GM21390 (cell line): ENCODE results near the gene USP44.

Source experiments
- ATAC-seq: cut with Tn5 transposase; IDR thresholded peaks from one replicate; pipeline ENCODE4 v1.9.1; 2021; ENCODE audit not compliant: unreplicated experiment

Gene USP44

DNA sequence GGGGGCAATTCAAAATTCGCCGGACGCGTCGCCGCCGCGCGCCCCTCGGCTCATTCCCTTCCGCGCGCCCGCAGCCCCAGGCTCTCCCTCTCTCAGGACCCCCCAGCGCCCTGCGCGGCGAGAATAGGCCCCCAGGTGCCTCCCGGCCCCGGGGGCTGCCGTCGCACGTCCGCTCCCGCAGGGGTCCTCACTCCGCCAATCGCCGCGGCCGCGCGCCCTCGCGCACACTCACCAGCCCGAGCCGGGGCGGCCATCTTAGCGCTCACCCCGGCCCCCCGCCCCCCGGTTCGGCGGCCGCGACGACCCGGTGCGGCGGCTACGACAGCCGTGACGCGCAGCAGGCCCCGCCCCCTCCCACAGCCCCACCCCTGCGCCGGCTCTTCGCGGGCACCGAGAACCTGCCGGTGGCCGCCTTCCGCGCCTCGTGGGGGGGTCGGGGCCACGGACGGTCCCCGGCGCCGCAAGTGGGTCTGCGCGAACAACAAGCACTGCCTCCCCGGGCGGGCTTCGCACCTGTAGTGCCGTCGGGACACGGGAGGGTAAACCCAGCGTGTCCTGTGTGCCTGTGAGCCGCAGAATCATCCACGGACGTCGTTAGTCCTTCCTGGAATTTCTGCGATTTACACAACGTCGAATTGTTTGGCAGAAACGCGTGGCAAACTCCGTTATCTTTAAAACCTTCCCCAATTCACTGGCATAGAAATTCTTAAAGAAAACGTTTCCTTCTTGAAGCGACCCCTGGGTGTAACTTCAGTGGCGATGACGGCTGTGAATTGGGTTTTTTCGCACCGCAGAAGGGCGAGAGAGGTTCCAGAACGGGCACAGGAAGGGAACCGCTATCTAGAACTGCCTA lies 2.5 kb downstream of the USP44 start:
- ATAC-seq, result no peak

DNA sequence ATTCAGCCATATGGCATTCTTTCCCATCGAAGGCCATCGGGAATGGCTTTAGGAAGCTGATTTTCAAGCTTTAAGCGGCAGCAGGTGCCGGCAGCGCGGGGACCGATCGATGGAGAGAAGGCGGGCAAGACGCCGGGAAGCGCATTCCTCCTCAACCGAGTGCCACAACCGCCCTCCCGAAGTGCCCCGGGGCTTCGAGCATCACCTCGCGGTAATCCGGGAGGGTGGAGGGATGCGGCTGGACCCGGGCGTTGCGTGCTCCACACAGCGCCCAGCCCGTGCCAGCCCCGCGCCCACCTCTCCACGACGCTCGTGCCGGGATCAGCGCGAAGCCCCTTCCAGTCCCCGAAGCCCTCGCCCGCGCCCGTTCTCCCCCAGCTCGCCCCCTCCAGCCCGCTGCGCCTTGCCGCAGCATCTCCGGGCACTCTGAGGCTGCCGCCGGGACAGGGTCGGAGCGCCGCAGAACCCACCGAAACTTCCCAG lies 3.2 kb downstream of the USP44 start:
- ATAC-seq, result no peak

DNA sequence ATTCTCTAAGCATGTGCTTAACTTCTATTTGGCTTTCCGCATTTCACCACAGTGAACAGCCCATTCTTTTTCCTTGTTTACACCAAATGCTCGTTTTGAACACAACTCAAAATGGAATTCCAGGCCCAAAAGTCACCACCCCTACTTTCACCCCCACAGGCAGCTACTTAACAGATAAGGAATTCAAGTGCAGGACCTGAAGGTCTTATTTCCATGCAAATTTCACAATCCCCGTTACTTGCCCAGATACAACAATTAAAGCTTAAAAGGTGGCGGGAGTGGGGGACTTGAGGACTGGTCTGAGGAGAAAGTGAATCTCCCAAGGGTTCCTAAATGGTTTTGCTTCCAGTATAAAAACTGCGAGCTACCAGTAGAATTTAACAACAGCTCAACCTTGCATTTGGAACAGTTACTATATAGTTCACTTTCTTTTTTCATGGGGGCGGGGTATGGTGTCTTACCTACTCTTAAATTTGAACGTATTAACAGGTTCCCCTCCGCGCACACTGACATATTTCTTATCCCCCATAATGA lies 3.7 kb downstream of the USP44 start:
- no peak for ATAC-seq

DNA sequence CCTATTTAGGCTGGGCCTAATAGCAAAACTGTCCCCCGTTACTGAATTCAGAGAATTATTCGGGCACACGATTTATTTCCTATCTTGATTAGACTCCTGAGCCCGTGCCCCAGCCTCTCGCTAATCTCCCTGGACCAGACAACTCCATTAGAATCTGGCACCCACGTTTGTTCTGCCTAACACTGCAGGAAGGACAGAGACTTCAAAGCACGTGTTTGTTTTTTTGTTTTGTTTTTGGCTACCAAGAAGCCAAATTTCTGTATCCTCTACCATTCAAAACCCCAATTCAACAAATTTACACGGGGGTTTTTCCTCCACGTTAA lies 4.8 kb downstream of the USP44 start:
- ATAC-seq, result no peak

DNA sequence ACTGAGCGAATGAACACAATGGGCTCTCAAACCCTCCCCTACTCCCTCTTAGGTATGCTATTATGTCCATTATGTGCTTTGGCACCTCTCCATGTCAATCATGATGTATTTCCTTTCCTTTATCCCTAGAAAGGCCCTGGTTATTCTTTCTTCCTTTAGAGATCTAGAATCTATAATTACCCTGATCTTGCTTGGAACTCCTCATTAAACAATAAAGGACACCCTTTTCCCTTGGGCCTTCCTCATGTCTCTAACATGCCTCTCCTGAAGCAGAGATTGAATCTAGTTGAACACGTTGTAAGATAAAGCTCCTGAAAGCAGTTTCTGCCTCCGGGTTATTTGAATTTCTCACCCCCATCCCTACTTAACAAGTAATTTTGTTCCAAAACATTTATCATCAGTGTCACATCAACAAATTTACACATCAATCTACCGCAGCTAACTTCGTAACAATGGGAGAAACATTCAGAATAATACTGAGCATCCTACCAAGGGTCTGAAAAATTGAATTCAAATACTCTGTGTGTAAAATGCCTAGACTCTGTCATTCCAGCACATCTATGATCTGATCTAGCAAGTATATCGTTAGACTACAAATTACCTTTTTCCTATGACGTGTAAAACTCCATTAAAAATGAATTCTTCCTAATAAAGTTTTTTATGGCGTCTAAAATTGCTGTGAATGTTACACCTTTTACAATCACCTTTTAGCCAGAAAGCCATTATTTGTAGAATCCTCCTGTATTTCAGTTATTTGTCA lies 5.4 kb downstream of the USP44 start:
- ATAC-seq, result no peak

DNA sequence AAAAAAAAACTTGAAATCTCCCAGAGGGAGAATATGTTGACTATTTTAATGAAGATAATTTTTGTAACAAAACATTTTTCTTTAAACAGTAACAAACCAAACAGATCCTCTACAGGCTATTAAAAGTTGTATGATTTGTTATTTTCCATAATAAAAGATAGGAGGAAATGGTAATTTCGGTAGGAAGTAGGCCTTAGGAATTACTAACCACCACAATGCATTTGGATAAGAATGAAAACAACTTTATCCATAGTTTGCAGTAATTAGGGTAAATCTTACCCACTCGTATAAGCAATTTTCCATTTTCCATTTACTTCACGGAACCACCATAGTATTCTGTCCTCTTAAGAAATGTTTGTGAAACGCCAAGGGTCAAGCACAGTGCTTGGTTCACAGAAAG lies 6.0 kb downstream of the USP44 start:
- ATAC-seq, result no peak

DNA sequence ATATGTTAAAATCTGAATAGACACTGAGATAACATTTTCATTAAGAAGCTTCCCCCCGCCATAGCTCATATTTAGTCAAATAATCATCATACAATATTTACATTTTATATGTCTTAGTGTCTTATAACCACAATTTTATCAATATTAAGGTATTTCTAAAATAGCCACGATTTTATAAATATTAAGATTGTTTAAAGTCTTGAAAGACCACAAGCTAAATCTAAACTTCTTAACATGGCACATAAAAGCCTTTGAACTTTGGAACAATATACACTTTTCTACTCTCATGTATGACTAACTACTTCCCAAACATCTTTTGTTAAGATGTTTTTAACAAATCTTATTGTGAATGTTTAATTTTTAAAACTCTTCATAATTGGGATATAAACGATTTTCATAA lies 6.5 kb downstream of the USP44 start:
- no peak for ATAC-seq

DNA sequence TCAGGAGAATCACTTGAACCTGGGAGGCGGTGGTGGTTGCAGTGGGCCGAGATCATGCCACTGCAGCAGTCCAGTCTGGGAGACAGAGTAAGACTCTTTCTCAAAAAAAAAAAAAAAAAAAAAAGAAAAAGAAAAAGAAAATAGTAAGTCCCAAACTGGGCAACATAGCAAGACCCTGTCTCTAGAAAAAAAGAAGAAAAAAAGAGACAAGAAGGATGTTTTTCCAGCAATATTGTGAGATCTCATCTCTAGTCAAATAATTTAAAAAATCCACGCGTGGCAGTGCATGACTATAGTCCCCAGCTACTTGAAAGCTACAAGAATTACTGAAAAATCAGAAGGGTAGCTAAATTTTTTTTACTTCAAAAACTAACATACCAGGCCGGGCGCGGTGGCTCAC lies 8.0 kb downstream of the USP44 start:
- no peak for ATAC-seq

DNA sequence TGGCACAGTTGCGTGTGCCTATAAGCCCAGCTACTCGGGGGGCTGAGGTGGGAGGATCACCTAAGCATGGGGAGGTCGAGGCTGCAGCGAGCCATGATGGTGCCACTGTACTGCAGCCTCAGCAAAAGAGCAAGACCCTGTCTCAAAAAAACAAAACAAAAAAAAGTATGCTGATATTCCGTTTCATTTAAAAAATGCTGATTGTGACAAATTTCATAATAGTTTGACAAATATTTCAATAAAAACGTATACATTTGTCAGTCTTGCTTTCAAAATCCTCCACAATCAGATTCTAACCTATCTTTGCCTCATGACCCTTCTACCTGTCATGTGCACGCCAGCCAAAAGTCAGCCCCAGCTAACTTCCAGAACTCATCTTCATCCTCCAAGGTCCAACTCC lies 9.8 kb downstream of the USP44 start:
- no peak for ATAC-seq

DNA sequence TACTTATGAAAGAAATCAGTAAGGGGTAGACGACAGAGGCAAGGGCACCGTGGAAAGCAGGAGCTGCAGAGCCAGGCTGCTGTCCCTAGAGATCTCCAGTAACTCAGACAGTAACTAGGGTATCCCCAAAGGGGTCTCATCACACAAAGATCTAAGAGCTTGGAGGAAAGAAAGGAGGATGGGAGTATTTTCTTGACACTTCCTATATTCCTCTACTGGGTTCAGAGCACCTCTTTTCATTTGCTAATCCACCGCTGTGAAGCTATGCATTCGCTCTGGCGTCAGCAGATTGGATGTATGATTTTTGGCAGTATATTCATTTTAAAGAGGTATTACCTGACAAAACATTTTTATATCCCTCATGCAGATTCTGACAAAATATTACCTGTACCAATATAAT lies 12.6 kb downstream of the USP44 start:
- no peak for ATAC-seq

DNA sequence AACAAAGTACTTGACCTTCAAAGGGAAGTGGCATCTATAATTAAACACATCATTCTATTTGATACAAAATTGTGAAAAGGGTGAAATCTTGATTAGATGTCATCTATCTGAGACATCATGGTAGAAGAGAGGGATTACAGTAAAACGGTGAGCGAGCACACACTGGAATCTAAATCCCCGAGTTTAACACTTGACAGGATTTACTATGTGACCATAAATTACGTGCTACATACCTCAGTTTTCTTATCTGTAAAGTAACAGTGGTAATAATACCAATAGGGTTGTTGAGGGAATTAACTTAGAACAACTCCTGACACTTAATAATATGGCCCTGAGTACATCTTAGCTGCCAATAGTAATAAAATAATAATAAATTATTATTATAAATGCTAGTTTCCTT lies 13.3 kb downstream of the USP44 start:
- ATAC-seq, result no peak

DNA sequence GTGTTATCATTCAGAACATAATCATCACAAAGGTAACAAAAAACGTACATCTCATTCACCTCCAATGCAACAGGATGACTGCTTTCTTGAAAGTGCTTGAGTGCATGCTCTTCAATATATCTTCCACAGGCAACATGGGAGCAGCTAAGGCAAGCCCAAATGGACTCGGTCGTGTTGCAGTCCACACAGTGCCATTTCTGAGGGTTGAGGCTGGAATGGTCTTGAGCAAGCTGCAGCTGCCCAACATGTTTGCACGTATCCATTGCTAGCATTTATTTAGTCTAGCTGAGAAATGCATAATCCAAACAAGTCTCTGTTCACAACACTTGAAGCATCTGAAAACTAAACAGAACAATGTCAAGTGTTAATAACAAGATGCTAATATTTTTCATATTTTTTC lies 17.3 kb downstream of the USP44 start:
- no peak for ATAC-seq

DNA sequence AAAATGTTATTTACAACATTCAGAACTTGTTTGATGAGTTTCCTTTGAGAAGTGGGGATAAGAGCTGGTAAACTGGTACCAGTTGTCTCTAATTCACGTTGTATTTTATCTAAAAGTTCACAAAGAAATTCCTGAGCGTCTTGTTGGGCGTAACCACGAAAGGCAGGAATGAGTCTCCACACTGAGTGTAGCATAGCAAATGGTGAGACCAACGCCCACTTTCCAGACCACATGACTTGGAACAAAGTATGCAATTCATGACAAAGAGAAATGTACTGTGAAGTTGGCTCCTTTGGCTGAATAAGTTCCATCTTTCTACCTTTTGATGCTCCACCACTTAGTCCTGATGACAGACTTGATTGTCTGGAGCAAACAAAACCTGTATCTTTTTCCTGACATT lies 18.4 kb downstream of the USP44 start:
- no peak for ATAC-seq

DNA sequence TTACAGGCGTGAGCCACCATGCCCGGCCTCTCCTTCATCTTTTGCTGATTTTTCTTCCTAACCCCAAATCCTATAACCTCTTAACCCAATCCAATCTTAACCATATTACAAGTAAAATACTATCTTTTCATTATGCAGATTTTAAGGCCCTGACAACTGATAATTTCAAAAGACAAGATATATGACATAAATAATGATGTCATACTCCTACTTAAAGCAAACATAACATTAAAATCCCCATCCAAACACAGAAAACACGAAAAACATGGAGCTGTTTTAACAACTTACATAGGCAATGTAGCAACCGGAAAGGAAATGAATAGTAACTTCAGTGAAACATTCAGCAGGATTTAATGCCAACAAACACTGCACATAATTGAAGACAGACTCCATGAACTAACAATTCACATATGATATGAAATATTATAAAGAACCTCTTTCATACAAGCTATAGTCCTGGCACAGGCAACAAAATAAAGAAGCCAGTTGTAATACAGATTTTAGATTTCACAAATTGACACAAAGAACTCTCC lies 21.5 kb downstream of the USP44 start:
- ATAC-seq, result no peak

DNA sequence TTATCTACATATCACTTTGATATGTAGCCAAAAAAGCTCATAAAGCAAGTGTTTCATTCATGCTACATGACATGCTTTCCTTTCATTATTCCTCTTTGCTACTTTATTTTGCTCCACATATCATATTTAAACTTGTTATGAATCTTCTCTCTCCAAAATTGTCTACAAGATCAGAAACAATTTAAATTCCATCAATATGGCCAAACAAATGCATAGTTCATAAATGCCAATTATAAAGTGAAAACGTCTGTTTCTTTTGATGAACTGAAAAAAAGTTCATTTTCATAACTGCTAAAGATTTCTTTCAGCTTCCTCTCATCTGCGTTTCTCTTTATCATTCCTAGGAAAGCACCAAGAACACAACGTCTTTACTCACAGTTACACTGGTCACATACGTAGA lies 22.8 kb downstream of the USP44 start:
- ATAC-seq, result no peak

DNA sequence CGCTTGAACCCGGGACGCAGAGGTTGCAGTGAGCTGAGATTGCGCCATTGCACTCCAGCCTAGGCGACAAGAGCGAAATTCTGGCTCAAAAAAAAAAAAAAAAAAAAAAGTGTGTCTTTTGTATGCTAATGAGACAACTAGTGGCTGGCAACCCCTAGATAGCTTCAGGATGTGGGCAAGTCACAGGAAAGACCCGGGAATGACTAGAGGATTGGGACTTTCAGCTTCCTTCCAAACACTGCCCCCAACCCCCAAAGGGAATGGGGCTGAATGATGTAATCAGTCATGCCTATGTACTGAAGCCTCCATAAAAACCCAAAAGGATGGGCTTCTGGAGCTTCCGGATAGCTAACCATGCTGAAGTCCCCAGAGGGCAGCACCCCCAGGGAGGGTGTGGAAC lies 28.6 kb downstream of the USP44 start:
- no peak for ATAC-seq

DNA sequence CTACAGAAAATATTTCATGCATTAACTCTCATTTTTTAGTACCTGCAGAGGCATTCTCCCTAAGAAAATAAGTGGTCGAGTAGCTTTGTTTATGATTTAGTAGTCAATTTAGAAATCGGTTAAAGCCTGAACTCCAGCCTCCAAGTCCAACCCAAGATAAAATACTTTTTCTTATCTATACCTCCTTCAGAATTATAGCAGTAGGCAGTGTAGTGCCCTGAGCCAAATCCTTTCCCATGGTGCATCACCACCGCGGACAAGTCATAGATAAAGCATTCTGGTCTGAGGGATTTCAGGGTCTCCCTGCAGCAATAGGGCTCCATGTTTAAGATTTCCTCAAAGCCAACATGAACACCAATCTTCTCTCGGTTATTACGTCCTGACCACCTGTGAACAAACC lies 30.5 kb downstream of the USP44 start:
- no peak for ATAC-seq

DNA sequence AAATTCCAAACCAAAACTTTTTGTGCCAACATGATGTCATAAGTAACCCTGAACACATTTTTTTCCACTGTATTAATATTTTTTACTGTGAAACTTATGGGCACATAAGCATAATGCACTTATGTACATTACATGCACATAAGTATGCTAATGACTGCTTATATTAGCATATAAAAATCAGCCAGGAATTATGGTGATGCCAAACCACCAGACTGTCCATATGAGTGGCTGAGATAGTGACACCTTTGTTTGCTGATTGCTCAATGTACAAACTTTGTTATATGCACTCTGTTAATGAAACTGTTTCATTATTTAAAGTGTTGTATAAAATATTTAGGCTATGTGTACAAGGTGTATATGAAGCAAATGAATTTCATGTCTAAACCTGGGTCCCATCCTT lies 32.3 kb downstream of the USP44 start:
- ATAC-seq, result no peak

DNA sequence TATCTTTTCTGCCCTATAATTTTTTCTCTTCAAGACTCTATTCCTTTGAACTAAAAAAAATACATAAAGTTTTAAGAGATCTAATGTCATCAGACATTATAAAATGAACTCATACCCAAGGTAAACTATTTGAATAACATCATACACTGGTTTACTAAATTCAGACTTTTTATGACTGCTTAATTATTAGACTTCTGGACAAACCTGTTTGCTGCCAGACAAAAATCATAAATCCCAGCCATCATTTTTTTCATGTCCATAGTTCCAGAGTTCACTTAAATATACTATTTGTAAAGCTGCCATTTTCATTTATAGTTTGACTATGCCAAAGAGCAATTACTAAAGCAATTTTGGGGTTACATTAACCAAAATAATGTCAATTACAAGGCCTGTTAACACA lies 34.0 kb downstream of the USP44 start:
- no peak for ATAC-seq

DNA sequence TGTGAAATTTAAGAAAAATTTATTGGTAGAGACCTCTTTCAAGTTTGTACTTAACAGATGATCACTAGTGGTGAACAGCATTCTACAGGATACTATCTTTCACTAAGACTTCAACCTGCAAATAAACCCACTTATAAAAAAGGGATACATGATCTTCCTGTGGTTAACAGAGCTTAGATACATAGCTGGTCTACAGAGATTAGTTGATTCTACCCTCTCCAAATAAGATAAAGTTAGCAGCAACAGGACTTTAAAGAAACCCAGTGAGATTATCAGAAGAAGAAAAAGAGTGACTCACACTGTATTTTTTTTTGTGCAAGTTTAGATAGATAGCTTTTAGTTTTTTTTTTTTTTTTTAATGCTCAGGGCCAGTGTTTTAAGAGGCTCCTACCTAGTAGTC lies 34.5 kb downstream of the USP44 start:
- ATAC-seq, result no peak

DNA sequence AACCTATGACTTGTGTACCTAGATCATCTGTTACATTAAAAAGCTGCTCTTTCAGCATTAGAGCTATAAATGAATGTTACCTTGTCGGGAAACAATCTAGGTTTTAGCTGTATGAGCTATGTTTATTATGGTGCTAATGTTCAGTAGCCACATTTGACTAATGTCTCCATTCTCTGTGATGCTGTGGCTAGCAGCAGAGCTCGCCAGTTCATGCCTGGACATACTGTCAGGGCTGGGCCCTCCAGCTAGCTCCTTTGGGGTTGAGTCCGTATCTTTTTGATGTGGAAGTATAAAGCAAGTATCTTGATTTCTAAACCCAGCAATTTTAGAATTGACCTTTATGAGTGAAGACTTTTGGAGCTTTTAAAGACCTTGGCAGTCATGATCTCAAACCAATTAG lies 36.1 kb downstream of the USP44 start:
- ATAC-seq, result no peak

DNA sequence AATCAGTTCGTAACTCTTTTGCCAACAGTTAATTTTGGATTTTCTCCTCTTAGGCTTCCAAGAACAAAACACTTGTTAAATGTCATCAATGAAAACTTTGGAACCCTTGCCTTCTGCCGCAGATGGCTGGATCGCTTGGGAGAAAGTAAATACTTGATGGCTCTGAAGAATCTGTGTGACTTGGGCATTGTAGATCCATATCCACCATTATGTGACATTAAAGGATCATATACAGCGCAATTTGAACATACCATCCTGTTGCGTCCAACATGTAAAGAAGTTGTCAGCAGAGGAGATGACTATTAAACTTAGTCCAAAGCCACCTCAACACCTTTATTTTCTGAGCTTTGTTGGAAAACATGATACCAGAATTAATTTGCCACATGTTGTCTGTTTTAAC lies 37.7 kb downstream of the USP44 start:
- ATAC-seq, result no peak
